ENCODE measurements around the gene KRTAP19-5.

DNA sequence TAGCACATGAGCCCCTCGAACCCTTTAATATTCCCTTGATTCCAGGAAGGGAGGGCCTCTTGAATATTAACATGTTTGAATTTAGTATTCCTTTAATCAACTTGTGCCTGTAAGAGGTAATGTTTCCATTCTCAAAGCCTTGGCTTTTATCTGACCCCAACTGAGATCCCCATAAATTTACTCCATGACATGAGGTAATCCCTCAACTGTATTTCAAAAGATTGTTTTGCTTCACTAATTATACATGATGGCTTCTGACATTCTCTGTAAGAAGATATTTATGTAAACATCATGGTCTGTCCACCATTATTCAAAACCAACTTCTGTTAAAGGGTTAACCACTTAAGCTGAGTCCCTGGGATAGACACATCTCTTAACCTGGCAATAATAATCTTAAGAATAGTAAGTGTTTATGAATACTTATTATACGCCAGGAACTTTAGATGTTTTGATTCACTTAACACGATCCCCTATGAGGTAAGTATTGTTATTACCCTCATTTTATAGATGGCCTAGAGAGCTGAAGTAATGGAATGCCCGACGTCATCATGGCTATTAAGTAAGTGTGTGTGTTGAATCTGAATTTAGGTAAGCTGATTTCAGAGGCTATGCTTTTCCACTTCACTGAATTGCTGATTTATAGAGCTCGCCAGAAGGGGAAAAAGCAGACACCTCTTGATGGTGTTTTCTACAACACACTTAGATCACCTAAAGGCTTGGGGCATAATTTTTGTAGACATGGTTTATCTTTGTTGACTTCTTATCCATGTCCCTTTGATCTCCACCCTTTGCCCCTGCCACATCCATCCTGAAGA is 32.8 kb downstream of the KRTAP19-5 start:
- TF ChIP-seq CTCF (IDR thresholded peaks at IDR 0.05) (no peak), POLR2A (IDR thresholded peaks at IDR 0.05) (no peak)

Data from heart left ventricle (tissue), 13 donors.